B cell (primary cell): ENCODE measurements around the gene RNF112. TPM values are rescaled to one million over a fixed set of nuclear protein-coding genes. Genes with fewer than 3 reads are reported as not detected.

Experiments
- ATAC-seq: fragments of 200-7000 bp; cut with Tn5 transposase; one replicate; pipeline ENCODE4 v1.10.0; 2021; ENCODE audit warnings: low read depth, mild to moderate bottlenecking, moderate number of reproducible peaks, moderate library complexity
- CTCF ChIA-PET: fragments of 350-600 bp; sonication (Branson Sonifier 250); formaldehyde crosslinking; loops from one replicate; lab custom pipeline; 2021; ENCODE audit warnings: antibody characterized with exemption, inconsistent platforms; lab: Charles Lee
- POLR2A ChIA-PET: fragments of 350-600 bp; sonication (Branson Sonifier 250); formaldehyde crosslinking; loops from one replicate; lab custom pipeline; 2021; ENCODE audit warnings: antibody characterized with exemption; lab: Charles Lee
- DNase-seq: peaks from one replicate; pipeline ENCODE4 v3.0.0; 2013
- H2AFZ ChIP-seq: 2 replicates; pipeline ENCODE4 v1.6.1; 2012; ENCODE audit warnings: mild to moderate bottlenecking, low read depth, low read length; ENCODE audit not compliant: insufficient read depth, poor library complexity, severe bottlenecking
- H3K27ac ChIP-seq, 2 donors: 1 replicate in 1 of 2; 2 replicates in 1 of 2; pipeline ENCODE4 v1.5.1; 2012 to 2013; ENCODE audit warnings: low read length in 2 of 2, mild to moderate bottlenecking in 2 of 2, moderate library complexity in 1 of 2
- H3K27me3 ChIP-seq, 4 experiments: fragments of 200-600 bp in 1 of 4; sonication (generic) in 1 of 4; replicated peaks in 1 of 4; 1 replicate in 2 of 4; 2 replicates in 2 of 4; pipeline versions ENCODE4 v1.6.1 to v1.7.0; 2013 to 2016; ENCODE audit warnings: low read length in 3 of 4, mild to moderate bottlenecking in 2 of 4, mixed read lengths in 1 of 4, moderate library complexity in 1 of 4; ENCODE audit not compliant: insufficient read depth in 4 of 4, control insufficient read depth in 3 of 4; ENCODE audit errors: control extremely low read depth in 1 of 4
- H3K36me3 ChIP-seq, 2 experiments: replicated peaks in 1 of 2; 1 replicate in 1 of 2; 2 replicates in 1 of 2; pipeline versions ENCODE4 v1.6.1 to v1.7.1; 2013; ENCODE audit warnings: low read length in 1 of 2; ENCODE audit not compliant: insufficient read depth in 2 of 2, control insufficient read depth in 1 of 2; ENCODE audit errors: control extremely low read depth in 1 of 2, extremely low read depth in 1 of 2
- H3K4me1 ChIP-seq, 2 donors: fragments of 200-600 bp in 1 of 2; sonication (generic) in 1 of 2; 1 replicate in 1 of 2; 2 replicates in 1 of 2; pipeline versions ENCODE4 v1.5.1 to v1.6.1; 2013 to 2017; ENCODE audit warnings: low read length in 2 of 2; ENCODE audit not compliant: control insufficient read depth in 2 of 2, insufficient read depth in 2 of 2
- H3K4me2 ChIP-seq: replicated peaks from 2 replicates; pipeline ENCODE3; 2012; ENCODE audit warnings: mild to moderate bottlenecking, low read depth, low read length; ENCODE audit not compliant: poor library complexity, severe bottlenecking
- H3K4me3 ChIP-seq, 5 experiments: fragments of 200-600 bp in 1 of 5; sonication (generic) in 1 of 5; 1 replicate in 3 of 5; 2 replicates in 2 of 5; pipeline versions ENCODE4 v1.5.1 to v1.7.0; 2011 to 2016; ENCODE audit warnings: low read length in 4 of 5, mild to moderate bottlenecking in 4 of 5, low read depth in 2 of 5, control low read depth in 1 of 5, moderate library complexity in 1 of 5; ENCODE audit not compliant: insufficient read depth in 1 of 5; ENCODE audit errors: control extremely low read depth in 1 of 5, extremely low read depth in 1 of 5
- H3K79me2 ChIP-seq: fragments of 200-600 bp; sonication (generic); one replicate; pipeline ENCODE4 v1.6.0; 2016; ENCODE audit warnings: low read length; ENCODE audit not compliant: control insufficient read depth, insufficient read depth
- H3K9ac ChIP-seq: fragments of 200-600 bp; sonication (generic); 2 replicates; pipeline ENCODE4 v1.6.1; 2017; ENCODE audit warnings: mild to moderate bottlenecking, low read length, moderate library complexity
- H3K9me3 ChIP-seq, 3 donors: one replicate each; pipeline versions ENCODE4 v1.6.1 to v1.7.1; 2013; ENCODE audit warnings: low read length in 2 of 3; ENCODE audit not compliant: control insufficient read depth in 2 of 3, insufficient read depth in 1 of 3; ENCODE audit errors: control extremely low read depth in 1 of 3
- H4K20me1 ChIP-seq: 2 replicates; pipeline ENCODE4 v1.6.0; 2012; ENCODE audit warnings: mild to moderate bottlenecking, low read length; ENCODE audit not compliant: insufficient read depth, control insufficient read depth, poor library complexity, severe bottlenecking
- H3K27ac Mint-ChIP-seq: one replicate; pipeline ENCODE4 v1.8.0; 2021; ENCODE audit warnings: mixed read lengths
- H3K27me3 Mint-ChIP-seq: one replicate; pipeline ENCODE4 v1.8.0; 2021; ENCODE audit warnings: mixed read lengths
- H3K4me1 Mint-ChIP-seq: one replicate; pipeline ENCODE4 v1.8.0; 2021; ENCODE audit warnings: mixed read lengths
- H3K4me3 Mint-ChIP-seq: one replicate; pipeline ENCODE4 v1.8.0; 2021; ENCODE audit warnings: mixed read lengths
- H3K9me3 Mint-ChIP-seq: one replicate; pipeline ENCODE4 v1.8.0; 2022; ENCODE audit warnings: mixed read lengths; ENCODE audit not compliant: insufficient read depth
- EZH2 ChIP-seq: IDR thresholded peaks from 2 replicates; pipeline ENCODE4 v1.6.1; 2012; ENCODE audit warnings: borderline replicate concordance, low read depth, mild to moderate bottlenecking, moderate library complexity, low read length; ENCODE audit not compliant: insufficient read depth, poor library complexity, severe bottlenecking
- WGBS: methylation state at CpG from one replicate; pipeline ENCODE4 v1.1.5; 2013; ENCODE audit warnings: missing lambda C conversion rate; ENCODE audit not compliant: insufficient coverage; 5-methylcytosine and 5-hydroxymethylcytosine counted together
- intact Hi-C: fragments of 100-400 bp; cut with micrococcal nuclease; formaldehyde crosslinking; loops from one replicate; pipeline ENCODE4 v1.10.0; 2022
- polyA plus RNA-seq: library from polyadenylated mRNA; depleted of rRNA; stranded (reverse); fragments of >200 nt; gene quantifications from 2 replicates; pipeline ENCODE4 v1.2.3, GENCODE V29; 2012
- total RNA-seq, 2 donors: library from RNA; stranded (reverse); fragments of 120-200 nt in 1 of 2; gene quantifications; 1 replicate in 1 of 2; 2 replicates in 1 of 2; pipeline versions ENCODE4 v1.2.3 to v1.2.4, GENCODE V29; 2013 to 2022
- TF ChIP-seq, protein P1 (sequence below): fragments of 200-600 bp; IDR thresholded peaks from one replicate; pipeline ENCODE4 v1.8.0; 2022; ENCODE audit warnings: antibody characterized with exemption, mild to moderate bottlenecking

Gene RNF112
- total and polyA plus RNA-seq, 2 donors (not counting 1 experiment from before 2014, with no cell fraction given): 0.30 to 0.62 TPM

DNA sequence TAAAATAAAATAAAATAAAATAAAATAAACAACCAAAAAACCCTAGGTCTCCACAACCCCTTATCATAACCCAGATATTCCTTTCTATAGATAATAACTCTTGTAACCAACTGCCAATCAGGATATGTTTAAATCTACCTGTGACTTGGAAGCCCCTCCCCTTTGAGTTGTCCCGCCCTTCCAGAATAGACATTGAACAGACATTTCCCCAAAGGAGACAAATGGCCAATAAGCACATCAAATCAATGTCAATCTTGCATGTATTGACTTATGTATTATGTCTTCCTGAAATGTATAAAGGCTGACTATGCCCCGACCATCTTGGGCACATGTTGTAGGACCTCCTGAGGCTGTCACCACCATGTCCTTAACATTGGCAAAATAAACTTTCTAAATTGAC, 34.2 kb upstream of the RNF112 start:
- TF ChIP-seq, protein P1, sequence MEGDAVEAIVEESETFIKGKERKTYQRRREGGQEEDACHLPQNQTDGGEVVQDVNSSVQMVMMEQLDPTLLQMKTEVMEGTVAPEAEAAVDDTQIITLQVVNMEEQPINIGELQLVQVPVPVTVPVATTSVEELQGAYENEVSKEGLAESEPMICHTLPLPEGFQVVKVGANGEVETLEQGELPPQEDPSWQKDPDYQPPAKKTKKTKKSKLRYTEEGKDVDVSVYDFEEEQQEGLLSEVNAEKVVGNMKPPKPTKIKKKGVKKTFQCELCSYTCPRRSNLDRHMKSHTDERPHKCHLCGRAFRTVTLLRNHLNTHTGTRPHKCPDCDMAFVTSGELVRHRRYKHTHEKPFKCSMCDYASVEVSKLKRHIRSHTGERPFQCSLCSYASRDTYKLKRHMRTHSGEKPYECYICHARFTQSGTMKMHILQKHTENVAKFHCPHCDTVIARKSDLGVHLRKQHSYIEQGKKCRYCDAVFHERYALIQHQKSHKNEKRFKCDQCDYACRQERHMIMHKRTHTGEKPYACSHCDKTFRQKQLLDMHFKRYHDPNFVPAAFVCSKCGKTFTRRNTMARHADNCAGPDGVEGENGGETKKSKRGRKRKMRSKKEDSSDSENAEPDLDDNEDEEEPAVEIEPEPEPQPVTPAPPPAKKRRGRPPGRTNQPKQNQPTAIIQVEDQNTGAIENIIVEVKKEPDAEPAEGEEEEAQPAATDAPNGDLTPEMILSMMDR: no peak
- TF ChIP-seq EZH2: no peak
- Mint-ChIP-seq H3K27me3 (no peaks in the 10 kb centered on the region), H3K27ac (peak overlapping the region; percentile 99), H3K9me3 (no peaks in the 10 kb centered on the region), H3K4me1 (peaks cover 39% of the 10 kb centered on the region), H3K4me3 (peak overlapping the region; percentile 99)
- Histone ChIP-seq H3K4me3 (peak overlapping the region in 3 of 5 experiments; percentile 87 to 96 (median 91)), H3K27me3 (no peaks in the 10 kb centered on the region), H3K9ac (peak overlapping the region; percentile 96), H2AFZ (peak overlapping the region; percentile 97), H3K79me2 (peaks cover 26% of the 10 kb centered on the region), H3K36me3 (peaks cover 0 to 25% of the 10 kb centered on the region in 2 experiments), H3K9me3 (peaks cover 0 to 4% (median 0%) of the 10 kb centered on the region in 3 donors), H3K4me2 (peak overlapping the region; percentile 99), H4K20me1 (no peaks in the 10 kb centered on the region), H3K4me1 (peaks cover 25 to 34% of the 10 kb centered on the region in 2 donors), H3K27ac (peak overlapping the region in 1 of 2 donors; percentile 86)
- ATAC-seq: no peak
- WGBS: 83% methylated on average over 1 of the region's 2 CpGs
- CTCF ChIA-PET: interaction anchor here (1.2 to 4.9 kb wide), 4 partner anchors 13 to 389 kb away, joined by 4 to 110 read pairs (median 15); partner anchors contain the start of gene B9D1
- no peak for DNase-seq
- intact Hi-C loops: loop anchor here (5.0 to 10.0 kb wide), 2 partner anchors 70 to 522 kb away; partner anchors contain the start of gene PRPSAP2
- POLR2A ChIA-PET: no interaction called here
